WERI-Rb-1 (cell line): ENCODE data around the gene OSR1.
"Not testable (repeated sequence)": the region's sequence is repeated elsewhere in the genome, so short reads cannot be mapped to it uniquely, and the experiment has no call there.

ENCODE experiments used
- DNase-seq: peaks from one replicate; pipeline ENCODE4 v3.0.0-alpha.2; 2020
- H3K27ac ChIP-seq: fragments of 250-450 bp; sonication (Bioruptor Pico); 2 replicates; pipeline ENCODE4 v1.5.1; 2020; ENCODE audit warnings: mild to moderate bottlenecking, moderate library complexity
- H3K27me3 ChIP-seq: fragments of 250-450 bp; sonication (Bioruptor Pico); 2 replicates; pipeline ENCODE4 v1.5.1; 2021; ENCODE audit warnings: mild to moderate bottlenecking, low read depth, moderate library complexity; ENCODE audit not compliant: insufficient read depth, severe bottlenecking
- H3K36me3 ChIP-seq: fragments of 250-450 bp; sonication (Bioruptor Pico); 2 replicates; pipeline ENCODE4 v1.5.1; 2020; ENCODE audit warnings: mild to moderate bottlenecking, moderate library complexity
- H3K4me3 ChIP-seq: 2 replicates; pipeline ENCODE4 v1.5.1; 2011; ENCODE audit warnings: low read depth, mild to moderate bottlenecking, control low read depth, low read length
- H3K9me3 ChIP-seq: fragments of 250-450 bp; sonication (Bioruptor Pico); 2 replicates; pipeline ENCODE4 v1.5.1; 2021; ENCODE audit warnings: mild to moderate bottlenecking, moderate library complexity; ENCODE audit not compliant: severe bottlenecking
- TF ChIP-seq, protein P1 (sequence below): IDR thresholded peaks from 2 replicates; pipeline ENCODE4 v1.5.1; 2011; ENCODE audit warnings: low read depth, mild to moderate bottlenecking, control low read depth, inconsistent platforms, low read length

Gene OSR1

DNA sequence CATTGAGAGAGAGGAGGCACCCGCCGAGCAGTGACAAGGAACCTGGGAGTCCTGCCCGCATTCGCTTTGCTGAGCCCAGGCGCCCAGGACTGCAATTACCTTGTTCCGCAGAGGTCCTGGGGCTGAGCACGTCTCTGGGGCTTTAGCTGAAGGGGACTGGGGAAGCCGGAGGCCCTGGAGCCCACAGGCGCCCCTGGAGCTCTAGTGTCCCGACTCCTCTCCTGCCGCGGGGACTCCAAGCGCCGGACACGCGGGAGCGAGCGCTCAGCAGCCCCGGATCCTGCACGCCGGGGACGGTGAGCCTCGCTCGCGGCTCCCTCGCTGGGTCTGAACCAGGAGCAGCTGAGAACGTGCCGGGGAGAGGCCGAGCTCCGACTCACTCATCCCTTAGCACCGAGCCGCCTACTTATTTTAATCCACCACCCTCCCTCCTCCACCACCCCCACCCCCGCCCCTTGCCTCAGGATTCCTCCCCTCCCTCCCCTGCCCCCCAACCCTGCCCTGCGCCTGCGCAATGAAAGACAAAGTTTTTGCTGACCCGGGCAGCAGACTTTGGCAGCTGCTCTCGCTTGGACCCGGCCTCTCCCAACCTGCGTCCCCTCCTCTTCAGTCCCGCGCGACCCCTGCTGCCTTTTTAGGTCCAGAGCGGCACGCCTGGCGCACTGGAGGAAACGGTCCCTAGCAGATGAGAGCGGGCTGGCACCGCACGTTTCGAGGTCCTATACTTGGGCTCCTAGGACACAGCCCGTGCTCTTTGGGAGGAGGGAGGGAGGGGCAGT is at the start of gene OSR1:
Gene OSR1, minus strand, starts transcription at position 382 of the 779 bp plus-strand sequence. CDS start 4,818 bp downstream, outside the sequence.
- TF ChIP-seq, protein P1, sequence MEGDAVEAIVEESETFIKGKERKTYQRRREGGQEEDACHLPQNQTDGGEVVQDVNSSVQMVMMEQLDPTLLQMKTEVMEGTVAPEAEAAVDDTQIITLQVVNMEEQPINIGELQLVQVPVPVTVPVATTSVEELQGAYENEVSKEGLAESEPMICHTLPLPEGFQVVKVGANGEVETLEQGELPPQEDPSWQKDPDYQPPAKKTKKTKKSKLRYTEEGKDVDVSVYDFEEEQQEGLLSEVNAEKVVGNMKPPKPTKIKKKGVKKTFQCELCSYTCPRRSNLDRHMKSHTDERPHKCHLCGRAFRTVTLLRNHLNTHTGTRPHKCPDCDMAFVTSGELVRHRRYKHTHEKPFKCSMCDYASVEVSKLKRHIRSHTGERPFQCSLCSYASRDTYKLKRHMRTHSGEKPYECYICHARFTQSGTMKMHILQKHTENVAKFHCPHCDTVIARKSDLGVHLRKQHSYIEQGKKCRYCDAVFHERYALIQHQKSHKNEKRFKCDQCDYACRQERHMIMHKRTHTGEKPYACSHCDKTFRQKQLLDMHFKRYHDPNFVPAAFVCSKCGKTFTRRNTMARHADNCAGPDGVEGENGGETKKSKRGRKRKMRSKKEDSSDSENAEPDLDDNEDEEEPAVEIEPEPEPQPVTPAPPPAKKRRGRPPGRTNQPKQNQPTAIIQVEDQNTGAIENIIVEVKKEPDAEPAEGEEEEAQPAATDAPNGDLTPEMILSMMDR = no peak
- Histone ChIP-seq H3K9me3 (peaks cover 21% of the 10 kb centered on the region), H3K27me3 (peaks cover 99% of the 10 kb centered on the region), H3K4me3 (peak within 1 kb of the TSS; percentile 32), H3K36me3 (no peaks in the 10 kb centered on the region), H3K27ac (no peak within 1 kb of the TSS)
- peak; percentile 77 for DNase-seq

DNA sequence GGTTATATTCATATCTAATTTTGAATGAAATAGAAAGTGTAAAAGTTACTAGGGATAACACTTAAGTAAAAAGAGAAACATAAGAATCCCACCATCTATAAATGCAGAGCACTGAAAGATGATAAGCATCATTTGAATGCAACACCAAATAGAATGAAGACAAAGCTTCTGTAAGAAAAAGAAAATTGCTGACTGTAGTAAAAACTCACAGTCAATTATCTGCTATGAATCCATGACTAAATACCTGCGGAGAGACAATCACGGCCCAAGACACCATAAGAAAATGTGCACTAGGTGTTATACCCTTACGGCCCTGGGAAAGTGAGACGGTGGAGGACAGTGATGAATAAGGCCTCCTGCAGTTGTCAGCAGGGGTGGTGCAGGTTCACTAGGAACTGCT is 45.4 kb upstream of the OSR1 start:
- Histone ChIP-seq H3K4me3 (no peak overlapping the region), H3K27me3 (peaks cover 2% of the 10 kb centered on the region), H3K36me3 (no peaks in the 10 kb centered on the region), H3K27ac (no peak overlapping the region), H3K9me3 (no peaks in the 10 kb centered on the region)
- TF ChIP-seq, protein P1 = no peak
- no peak for DNase-seq

DNA sequence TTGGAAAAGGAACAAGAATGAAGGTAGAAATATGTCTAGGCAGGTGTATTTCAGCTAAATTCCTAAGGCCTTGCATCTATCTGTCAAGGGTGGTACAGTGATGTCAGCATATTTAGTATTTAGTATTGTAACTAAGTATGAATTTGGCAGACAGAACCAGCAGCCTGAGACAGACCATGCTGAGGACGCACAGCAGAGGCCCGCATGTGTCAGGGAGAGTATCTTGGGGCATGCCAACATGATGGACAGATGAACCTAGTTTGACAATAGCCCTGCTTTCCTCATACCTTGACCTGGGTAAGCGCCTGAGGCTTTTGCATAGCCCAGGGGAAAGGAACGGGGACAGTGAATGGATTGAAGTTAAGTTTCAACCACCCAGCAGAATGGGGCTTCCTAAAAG is 33.8 kb upstream of the OSR1 start:
- no peak overlapping the region for H3K27ac ChIP-seq
- no peaks in the 10 kb centered on the region for H3K36me3 ChIP-seq
- TF ChIP-seq, protein P1 = no peak
- peaks cover 5% of the 10 kb centered on the region for H3K9me3 ChIP-seq
- no peak overlapping the region for H3K4me3 ChIP-seq
- DNase-seq = no peak
- H3K27me3 ChIP-seq = peaks cover 2% of the 10 kb centered on the region

- not testable (repeated sequence) for H3K27me3 ChIP-seq, DNase-seq, H3K36me3 ChIP-seq, H3K27ac ChIP-seq, H3K4me3 ChIP-seq, H3K9me3 ChIP-seq
Observed at GRCh38 chr2:19389469-19389868, 31.0 kb upstream of the OSR1 start.

DNA sequence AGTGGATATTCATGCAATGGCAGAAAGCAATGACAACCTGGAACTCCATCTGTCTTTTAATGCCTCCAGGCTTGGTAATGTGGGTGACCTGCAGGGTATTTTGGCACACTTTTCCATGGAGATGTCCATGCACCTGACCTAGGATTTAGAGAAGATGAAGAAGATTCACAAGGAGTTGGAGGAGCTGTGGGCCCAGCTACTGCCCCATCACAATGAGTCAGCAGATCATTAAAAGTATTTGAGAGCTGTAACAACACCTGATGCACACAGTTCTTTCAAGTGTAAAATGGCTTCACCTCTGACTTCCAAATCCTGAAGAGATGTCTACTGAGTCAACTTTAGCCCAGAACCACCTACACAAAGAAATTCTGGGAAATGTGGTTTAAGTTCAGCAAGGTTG is 22.1 kb upstream of the OSR1 start:
- peak; percentile 40 for DNase-seq
- H3K4me3 ChIP-seq = no peak overlapping the region

GRCh38 chr2:19378939-19379338 is 20.5 kb upstream of the OSR1 start:
- Histone ChIP-seq H3K9me3 (no peaks in the 10 kb centered on the region), H3K4me3 (no peak overlapping the region), H3K27ac (no peak overlapping the region), H3K27me3 (no peaks in the 10 kb centered on the region), H3K36me3 (no peaks in the 10 kb centered on the region)
- TF ChIP-seq, protein P1 = no peak
- DNase-seq = no peak

More for the DNA sequence above, 22.1 kb upstream of the OSR1 start:
- Histone ChIP-seq H3K27me3 (no peaks in the 10 kb centered on the region), H3K9me3 (peaks cover 6% of the 10 kb centered on the region), H3K36me3 (no peaks in the 10 kb centered on the region), H3K27ac (no peak overlapping the region; the same call in 1 of the 2 replicates)
- TF ChIP-seq, protein P1 = no peak
